Bronchial epithelial cell (primary cell): ENCODE measurements around the gene SASH1. TPM values are rescaled to one million over a fixed set of nuclear protein-coding genes. Genes with fewer than 3 reads are reported as not detected.
A peak's percentile ranks its signal among the peaks of the same experiment; 100 is the strongest.

Source experiments
- DNase-seq: peaks from one replicate; pipeline ENCODE4 v3.0.0-alpha.2; 2010; ENCODE audit warnings: low read depth
- FAIRE-seq: peaks from 2 replicates; lab custom pipeline; 2011; peaks lifted over from hg19 to GRCh38; lab: Jason Lieb, UNC
- H3K27me3 ChIP-seq: 2 replicates; pipeline ENCODE4 v1.5.1; 2011; ENCODE audit warnings: low read length; ENCODE audit not compliant: control insufficient read depth, insufficient read depth
- H3K36me3 ChIP-seq: 2 replicates; pipeline ENCODE4 v1.5.1; 2011; ENCODE audit warnings: low read length; ENCODE audit not compliant: control insufficient read depth, insufficient read depth
- H3K4me3 ChIP-seq: 2 replicates; pipeline ENCODE4 v1.5.1; 2011; ENCODE audit warnings: mild to moderate bottlenecking, low read depth, low read length, control low read depth
- total RNA-seq: library from RNA; depleted of rRNA; stranded (reverse); fragments of >200 nt; gene quantifications from 2 replicates; pipeline ENCODE4 v1.2.1, GENCODE V29; 2014
- TF ChIP-seq, protein P1 (sequence below): IDR thresholded peaks from 2 replicates; pipeline ENCODE4 v1.5.1; 2011; ENCODE audit warnings: mild to moderate bottlenecking, moderate library complexity, low read length, control low read depth, inconsistent platforms; ENCODE audit not compliant: insufficient read depth, severe bottlenecking

Gene SASH1
- 3.9 and 9.0 TPM in 2 replicates for total RNA-seq

DNA sequence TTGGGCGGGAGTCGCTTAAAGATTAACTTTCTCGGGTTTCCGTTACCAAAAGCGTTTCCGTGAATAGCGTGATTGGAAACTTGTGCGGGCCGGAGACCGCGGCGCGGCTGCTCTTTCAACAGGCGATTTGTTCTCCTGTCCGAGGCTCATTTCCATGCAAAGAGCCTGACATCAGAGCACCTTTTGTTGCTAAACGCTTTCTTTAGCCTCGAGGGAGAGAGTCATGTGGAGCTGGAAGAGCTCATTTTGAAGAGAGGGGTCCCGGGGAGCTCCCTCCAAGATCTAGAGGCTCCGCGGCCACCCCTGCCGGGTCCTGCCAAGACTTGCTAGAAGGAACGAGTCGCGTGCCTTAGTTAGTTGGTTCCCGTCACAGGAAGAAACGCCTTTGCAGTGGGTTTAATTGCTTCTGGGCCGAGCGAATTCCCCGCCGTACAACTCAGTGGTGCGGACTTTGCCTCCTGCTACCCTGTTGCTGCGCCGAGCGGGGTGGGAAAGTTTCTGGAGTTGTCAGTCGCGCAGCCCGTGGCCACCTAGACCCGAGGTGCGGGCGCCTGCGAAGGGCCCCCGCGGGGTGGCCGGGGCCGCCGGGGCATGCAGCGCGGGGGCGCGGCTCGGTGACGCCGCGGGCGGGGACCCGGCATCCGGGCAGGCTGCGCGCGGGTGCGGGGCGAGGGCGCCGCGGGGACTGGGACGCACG, at the start of gene SASH1:
SASH1 (plus strand) TSS at position 489 of the 697 bp plus-strand sequence. CDS start 230 bp downstream, outside the sequence.
- H3K36me3 ChIP-seq: no peaks in the 10 kb centered on the region
- DNase-seq: peak; percentile 75
- H3K4me3 ChIP-seq: peak within 1 kb of the TSS; percentile 63
- H3K27me3 ChIP-seq: no peaks in the 10 kb centered on the region
- FAIRE-seq: no peak
- TF ChIP-seq, protein P1, sequence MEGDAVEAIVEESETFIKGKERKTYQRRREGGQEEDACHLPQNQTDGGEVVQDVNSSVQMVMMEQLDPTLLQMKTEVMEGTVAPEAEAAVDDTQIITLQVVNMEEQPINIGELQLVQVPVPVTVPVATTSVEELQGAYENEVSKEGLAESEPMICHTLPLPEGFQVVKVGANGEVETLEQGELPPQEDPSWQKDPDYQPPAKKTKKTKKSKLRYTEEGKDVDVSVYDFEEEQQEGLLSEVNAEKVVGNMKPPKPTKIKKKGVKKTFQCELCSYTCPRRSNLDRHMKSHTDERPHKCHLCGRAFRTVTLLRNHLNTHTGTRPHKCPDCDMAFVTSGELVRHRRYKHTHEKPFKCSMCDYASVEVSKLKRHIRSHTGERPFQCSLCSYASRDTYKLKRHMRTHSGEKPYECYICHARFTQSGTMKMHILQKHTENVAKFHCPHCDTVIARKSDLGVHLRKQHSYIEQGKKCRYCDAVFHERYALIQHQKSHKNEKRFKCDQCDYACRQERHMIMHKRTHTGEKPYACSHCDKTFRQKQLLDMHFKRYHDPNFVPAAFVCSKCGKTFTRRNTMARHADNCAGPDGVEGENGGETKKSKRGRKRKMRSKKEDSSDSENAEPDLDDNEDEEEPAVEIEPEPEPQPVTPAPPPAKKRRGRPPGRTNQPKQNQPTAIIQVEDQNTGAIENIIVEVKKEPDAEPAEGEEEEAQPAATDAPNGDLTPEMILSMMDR: no peak

DNA sequence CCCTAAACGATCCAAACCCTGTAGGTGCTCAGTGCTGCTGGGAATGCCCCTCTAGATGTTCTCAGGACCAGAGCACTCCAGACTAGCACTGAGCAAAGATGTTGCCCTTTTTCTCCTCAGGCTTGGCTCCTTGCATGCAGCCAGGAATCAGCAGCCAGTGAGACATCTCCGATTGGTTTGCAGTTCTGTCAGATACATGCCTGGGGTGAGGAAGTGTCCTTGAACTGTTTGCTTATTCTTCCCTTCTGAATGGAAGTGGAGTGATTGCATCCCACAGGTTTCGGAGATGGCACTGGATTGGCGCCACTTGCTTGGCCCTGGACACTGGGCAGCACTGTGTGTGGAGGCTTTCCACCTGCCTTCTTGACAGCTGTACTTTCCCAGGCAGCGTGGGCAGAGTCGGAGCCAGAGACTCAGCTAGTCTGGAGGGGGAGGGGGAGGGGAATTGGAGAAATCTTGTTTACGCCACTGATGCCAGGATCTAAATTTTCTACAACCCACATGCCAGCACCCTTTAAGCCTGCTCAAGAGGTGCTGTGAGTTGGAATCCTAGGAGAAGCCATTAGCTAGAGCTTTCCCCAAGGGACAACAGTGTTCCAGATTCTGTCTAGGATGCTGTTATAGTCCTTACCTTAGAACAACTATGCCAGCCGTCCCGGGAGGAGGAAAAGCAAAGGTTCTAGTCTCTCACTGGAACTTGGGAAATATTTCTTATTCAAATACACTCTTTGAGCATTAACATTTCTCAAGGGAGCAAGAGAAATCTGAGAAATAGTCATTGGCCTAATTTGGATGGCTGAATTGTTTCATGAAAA, 49.2 kb upstream of the SASH1 start:
- H3K36me3 ChIP-seq: no peaks in the 10 kb centered on the region
- DNase-seq: no peak
- FAIRE-seq: no peak
- H3K27me3 ChIP-seq: peaks cover 2% of the 10 kb centered on the region
- H3K4me3 ChIP-seq: no peak overlapping the region
- TF ChIP-seq, protein P1: no peak

DNA sequence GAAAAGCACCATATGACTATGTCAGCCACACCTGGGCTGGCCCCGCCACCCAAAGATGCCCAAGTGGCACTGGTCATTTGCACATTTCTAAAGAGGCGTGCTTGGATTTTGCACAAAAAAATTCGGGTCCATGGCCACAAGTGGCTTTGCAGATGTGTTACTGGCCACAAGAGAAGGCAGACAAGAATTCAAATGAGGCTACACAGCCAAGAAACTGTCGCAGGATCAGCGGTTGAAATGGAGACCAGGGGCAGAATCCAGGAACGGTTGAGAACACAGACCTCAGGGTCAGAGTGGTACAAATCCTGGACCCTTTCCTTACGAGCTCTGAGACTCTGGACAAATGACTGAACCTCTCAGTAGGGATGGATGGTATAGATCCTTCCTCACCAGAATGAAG, 48.6 kb upstream of the SASH1 start:
- no peak for FAIRE-seq
- TF ChIP-seq, protein P1: no peak
- peaks cover 2% of the 10 kb centered on the region for H3K27me3 ChIP-seq
- no peaks in the 10 kb centered on the region for H3K36me3 ChIP-seq
- H3K4me3 ChIP-seq: no peak overlapping the region
- no peak for DNase-seq

DNA sequence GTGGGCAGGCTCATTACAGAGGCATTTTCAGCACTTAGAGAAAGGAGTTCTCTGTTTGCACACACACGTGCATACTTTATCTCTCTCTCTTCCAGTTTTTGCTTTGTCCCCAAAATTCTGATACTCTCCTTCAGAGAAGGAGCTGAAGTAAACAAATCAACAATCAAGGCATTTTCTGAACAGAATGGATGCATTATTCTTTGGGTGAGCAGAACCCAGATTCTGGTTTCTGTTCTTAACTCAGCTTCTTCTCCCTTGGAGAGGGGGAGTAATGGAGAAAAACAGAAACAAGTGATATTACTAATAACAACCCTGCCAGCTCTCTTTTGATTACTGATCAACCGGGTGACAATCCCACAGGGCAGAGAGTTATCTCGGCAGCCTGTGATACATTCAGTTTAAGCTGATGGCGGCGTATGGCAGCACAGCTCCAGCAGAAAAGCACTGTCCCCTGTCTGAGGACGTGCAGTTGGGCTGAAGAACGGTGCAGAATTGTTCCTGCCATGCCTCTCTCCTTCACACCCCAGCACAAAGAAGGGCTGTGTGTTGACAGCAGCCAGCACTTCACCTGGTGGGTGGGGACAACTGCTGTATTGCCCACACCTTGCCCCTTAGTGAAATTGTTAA, 47.3 kb upstream of the SASH1 start:
- Histone ChIP-seq H3K27me3 (peaks cover 2% of the 10 kb centered on the region), H3K36me3 (no peaks in the 10 kb centered on the region), H3K4me3 (no peak overlapping the region)
- TF ChIP-seq, protein P1: no peak
- FAIRE-seq: no peak
- DNase-seq: no peak

DNA sequence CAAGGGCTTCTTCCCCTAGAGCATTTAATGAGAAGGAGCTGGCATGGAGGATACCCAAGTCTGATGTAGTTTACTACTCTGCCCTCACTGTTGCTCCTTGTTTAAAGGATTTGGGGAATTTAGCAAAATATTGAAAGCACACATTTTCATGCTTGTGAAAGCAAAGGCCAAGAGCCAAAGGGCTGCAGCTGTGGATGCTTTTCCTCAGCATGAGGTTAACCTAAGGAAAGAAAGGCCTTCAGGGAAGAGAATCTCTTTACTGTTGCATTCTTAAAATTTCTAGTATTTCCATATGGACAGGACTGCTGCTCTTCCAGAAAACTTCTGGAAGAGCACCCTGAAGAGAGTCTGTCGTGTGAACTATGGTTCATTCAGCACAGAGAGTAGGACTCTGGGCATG, 45.9 kb upstream of the SASH1 start:
- H3K27me3 ChIP-seq: peaks cover 2% of the 10 kb centered on the region
- no peak for DNase-seq
- no peak for FAIRE-seq
- no peak overlapping the region for H3K4me3 ChIP-seq
- TF ChIP-seq, protein P1: no peak
- no peaks in the 10 kb centered on the region for H3K36me3 ChIP-seq
